ENCODE results near the gene RGS6.

GRCh38 chr14:72553656-72554055 is 621.4 kb downstream of the RGS6 start:
- no peak for TF ChIP-seq CTCF (IDR thresholded peaks at IDR 0.05)
- TF ChIP-seq POLR2A (IDR thresholded peaks at IDR 0.05): no peak
- no peak for TF ChIP-seq POLR2AphosphoS5 (IDR thresholded peaks at IDR 0.05)
